Measurements from ENCODE around the gene CXorf58. TPM values are rescaled to one million over a fixed set of nuclear protein-coding genes. Genes with fewer than 3 reads are reported as not detected.

Gene CXorf58
- total RNA-seq, 1 experiment from 2014 or later, result not detected

DNA sequence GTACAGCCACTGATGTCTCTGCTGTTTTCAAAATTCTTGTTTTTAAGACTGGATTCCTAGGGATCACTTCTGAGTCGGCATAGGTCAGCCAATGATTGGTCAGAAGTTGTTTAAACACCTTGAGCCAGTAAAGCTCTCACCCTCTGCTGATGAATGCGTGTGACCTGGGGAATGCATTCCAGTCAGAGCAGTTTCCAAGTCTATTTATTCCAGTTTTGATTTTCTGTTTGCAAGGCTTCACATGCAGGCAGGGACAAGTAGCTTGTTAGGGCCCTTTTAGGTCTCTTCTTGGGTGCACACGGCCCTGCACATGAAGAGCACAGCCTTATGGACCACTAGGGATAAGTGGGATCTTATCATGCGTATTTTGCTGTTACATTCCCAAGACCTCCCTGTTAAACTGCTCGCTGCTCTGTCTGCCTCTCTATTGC, 72.2 kb downstream of the CXorf58 start:
- DNase-seq, result no peak
- CTCF ChIA-PET, result interaction anchor here (0.5 kb wide), 1 partner anchor 1028 kb away, joined by 3 read pairs; no protein-coding TSS in a partner anchor
- Mint-ChIP-seq H3K27ac (ENCODE audit: unreplicated experiment) (no peak overlapping the region), H3K4me1 (ENCODE audit: low read depth, unreplicated experiment) (no peaks in the 10 kb centered on the region), H3K27me3 (ENCODE audit: unreplicated experiment) (no peaks in the 10 kb centered on the region), H3K9me3 (ENCODE audit: low read depth, unreplicated experiment) (no peaks in the 10 kb centered on the region), H3K36me3 (ENCODE audit: insufficient read depth, unreplicated experiment) (peaks cover 5% of the 10 kb centered on the region), H3K4me3 (ENCODE audit: low read depth, unreplicated experiment) (no peak overlapping the region)
- intact Hi-C loops (cut with micrococcal nuclease; ENCODE audit: unreplicated experiment), result no loop called here
- no TSS peak for BruUV-seq (replicated peaks)
- no peak for TF ChIP-seq CTCF (IDR thresholded peaks at IDR 0.05; ENCODE audit: unreplicated experiment)

DNA sequence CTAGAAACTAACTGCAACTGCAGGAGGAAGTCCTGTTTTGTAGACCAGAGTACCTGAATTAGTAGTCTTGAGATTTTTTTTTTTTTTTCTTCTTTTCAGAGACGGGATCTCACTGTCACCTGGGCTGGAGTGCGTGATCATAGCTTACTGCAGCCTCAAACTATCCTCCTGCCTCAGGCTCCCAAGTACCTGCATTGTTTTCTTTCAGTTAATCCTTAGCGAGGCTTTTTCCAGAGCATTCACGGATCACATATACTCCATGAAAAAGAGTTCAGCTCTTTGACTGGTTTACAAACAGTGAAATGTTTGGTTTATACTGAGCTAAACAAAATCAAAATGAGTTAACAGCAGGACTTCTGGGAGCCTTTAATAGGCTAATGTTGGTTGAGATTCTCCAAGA, 73.4 kb downstream of the CXorf58 start:
- H3K9me3 Mint-ChIP-seq (ENCODE audit: low read depth, unreplicated experiment), result no peaks in the 10 kb centered on the region
- no peaks in the 10 kb centered on the region for H3K27me3 Mint-ChIP-seq (ENCODE audit: unreplicated experiment)

GRCh38 chrX:23981711-23982110, 73.9 kb downstream of the CXorf58 start:
- H3K27me3 Mint-ChIP-seq (ENCODE audit: unreplicated experiment), result no peaks in the 10 kb centered on the region
- BruUV-seq (replicated peaks), result no TSS peak
- intact Hi-C loops (cut with micrococcal nuclease; ENCODE audit: unreplicated experiment), result no loop called here
- H3K4me3 Mint-ChIP-seq (ENCODE audit: low read depth, unreplicated experiment), result no peak overlapping the region
- CTCF ChIA-PET, result no interaction called here
- no peaks in the 10 kb centered on the region for H3K9me3 Mint-ChIP-seq (ENCODE audit: low read depth, unreplicated experiment)
- no peaks in the 10 kb centered on the region for H3K4me1 Mint-ChIP-seq (ENCODE audit: low read depth, unreplicated experiment)
- DNase-seq, result no peak
- no peak for TF ChIP-seq CTCF (IDR thresholded peaks at IDR 0.05; ENCODE audit: unreplicated experiment)
- H3K36me3 Mint-ChIP-seq (ENCODE audit: insufficient read depth, unreplicated experiment), result peaks cover 4% of the 10 kb centered on the region
- H3K27ac Mint-ChIP-seq (ENCODE audit: unreplicated experiment), result no peak overlapping the region

More for the DNA sequence above, 73.4 kb downstream of the CXorf58 start:
- no peak overlapping the region for H3K27ac Mint-ChIP-seq (ENCODE audit: unreplicated experiment)
- DNase-seq, result no peak
- peaks cover 5% of the 10 kb centered on the region for H3K36me3 Mint-ChIP-seq (ENCODE audit: insufficient read depth, unreplicated experiment)
- no peak overlapping the region for H3K4me3 Mint-ChIP-seq (ENCODE audit: low read depth, unreplicated experiment)
- no peak for TF ChIP-seq CTCF (IDR thresholded peaks at IDR 0.05; ENCODE audit: unreplicated experiment)
- CTCF ChIA-PET, result interaction anchor here (0.6 kb wide), 1 partner anchor 52 kb away, joined by 4 read pairs; no protein-coding TSS in a partner anchor
- H3K4me1 Mint-ChIP-seq (ENCODE audit: low read depth, unreplicated experiment), result no peaks in the 10 kb centered on the region
- intact Hi-C loops (cut with micrococcal nuclease; ENCODE audit: unreplicated experiment), result no loop called here
- BruUV-seq (replicated peaks), result no TSS peak

GRCh38 chrX:23982891-23983290, 75.1 kb downstream of the CXorf58 start:
- Mint-ChIP-seq H3K4me3 (ENCODE audit: low read depth, unreplicated experiment) (no peak overlapping the region), H3K9me3 (ENCODE audit: low read depth, unreplicated experiment) (no peaks in the 10 kb centered on the region), H3K4me1 (ENCODE audit: low read depth, unreplicated experiment) (no peaks in the 10 kb centered on the region), H3K27me3 (ENCODE audit: unreplicated experiment) (no peaks in the 10 kb centered on the region), H3K36me3 (ENCODE audit: insufficient read depth, unreplicated experiment) (no peaks in the 10 kb centered on the region), H3K27ac (ENCODE audit: unreplicated experiment) (no peak overlapping the region)
- no TSS peak for BruUV-seq (replicated peaks)
- no peak for TF ChIP-seq CTCF (IDR thresholded peaks at IDR 0.05; ENCODE audit: unreplicated experiment)
- DNase-seq, result no peak
- CTCF ChIA-PET, result no interaction called here
- intact Hi-C loops (cut with micrococcal nuclease; ENCODE audit: unreplicated experiment), result no loop called here

Other genes starting within 250 kb of the CXorf58 start
- gene PRDX4, start 240.5 kb upstream of the CXorf58 start, total RNA-seq (2022), result 129 and 132 TPM in 2 replicates
- gene ACOT9, start 164.7 kb upstream of the CXorf58 start, total RNA-seq (2022), result 38.1 and 49.6 TPM in 2 replicates
- gene SAT1, start 124.8 kb upstream of the CXorf58 start, total RNA-seq (2022), result 419 and 426 TPM in 2 replicates
- gene APOO, start 68 bp upstream of the CXorf58 start, total RNA-seq (2022), result 46.8 and 50.0 TPM in 2 replicates
- gene KLHL15, start 119.2 kb downstream of the CXorf58 start, total RNA-seq (2022), result 4.0 and 4.7 TPM in 2 replicates
- 255 and 277 TPM in 2 replicates for gene EIF2S3, start 146.9 kb downstream of the CXorf58 start, total RNA-seq (2022)
- gene ZFX, start 241.7 kb downstream of the CXorf58 start, total RNA-seq (2022), result 43.3 and 45.1 TPM in 2 replicates